HG03442 (cell line): Measurements from ENCODE around the gene SPOP.
A peak's percentile ranks its signal among the peaks of the same experiment; 100 is the strongest.
"Not testable (repeated sequence)": the region's sequence is repeated elsewhere in the genome, so short reads cannot be mapped to it uniquely, and the experiment has no call there.

Experiments
- ATAC-seq: cut with Tn5 transposase; IDR thresholded peaks from one replicate; pipeline ENCODE4 v1.9.1; 2021; ENCODE audit warnings: mild to moderate bottlenecking, moderate library complexity; ENCODE audit not compliant: unreplicated experiment

Gene SPOP

GRCh38 chr17:49574945-49575678 lies 102.8 kb downstream of the SPOP start:
- no peak for ATAC-seq

GRCh38 chr17:49574323-49574781 lies 103.5 kb downstream of the SPOP start:
- no peak for ATAC-seq

GRCh38 chr17:49573510-49574322 lies 104.2 kb downstream of the SPOP start:
- no peak for ATAC-seq

- no peak for ATAC-seq
These were observed 105.0 kb downstream of the SPOP start for GRCh38 chr17:49572806-49573420.

- no peak for ATAC-seq
These were observed 105.7 kb downstream of the SPOP start for GRCh38 chr17:49572226-49572625.

- ATAC-seq = no peak
These were observed 106.1 kb downstream of the SPOP start for GRCh38 chr17:49571764-49572163.

GRCh38 chr17:49571283-49571682 lies 106.6 kb downstream of the SPOP start:
- ATAC-seq = no peak

- ATAC-seq = no peak
These were observed 107.2 kb downstream of the SPOP start for GRCh38 chr17:49570540-49571242.

- not testable (repeated sequence) for ATAC-seq
These were observed 109.2 kb downstream of the SPOP start for GRCh38 chr17:49568695-49569047.

GRCh38 chr17:49567871-49568694 lies 109.8 kb downstream of the SPOP start:
- ATAC-seq = peak; percentile 47

- ATAC-seq = no peak
These were observed 110.8 kb downstream of the SPOP start for GRCh38 chr17:49567104-49567521.

- ATAC-seq = no peak
These were observed 111.2 kb downstream of the SPOP start for GRCh38 chr17:49566668-49567071.

- ATAC-seq = no peak
These were observed 111.9 kb downstream of the SPOP start for GRCh38 chr17:49565948-49566491.

GRCh38 chr17:49564638-49565037 lies 113.3 kb downstream of the SPOP start:
- no peak for ATAC-seq

GRCh38 chr17:49557312-49558024 lies 120.4 kb downstream of the SPOP start:
- ATAC-seq = no peak

- ATAC-seq = peak; percentile 50
These were observed 121.5 kb downstream of the SPOP start for GRCh38 chr17:49556223-49556943.

GRCh38 chr17:49555495-49556222 lies 122.2 kb downstream of the SPOP start:
- no peak for ATAC-seq
